Stomach (tissue), 9 donors: ENCODE data around the gene LYZL1. TPM values are rescaled to one million over a fixed set of nuclear protein-coding genes. Genes with fewer than 3 reads are reported as not detected.

Source experiments
- DNase-seq, 2 donors: peaks; one replicate each; pipeline versions ENCODE4 v3.0.0 to v3.0.0-alpha.2; 2013 to 2019
- H3K27ac ChIP-seq, 5 donors: fragments of 200-600 bp in 4 of 5; sonication (generic) in 4 of 5; one replicate each; pipeline ENCODE4 v1.5.1; 2013 to 2019; ENCODE audit warnings: mild to moderate bottlenecking in 1 of 5, moderate library complexity in 1 of 5
- H3K27me3 ChIP-seq, 3 donors: fragments of 200-600 bp; sonication (generic); one replicate each; pipeline ENCODE4 v1.5.1; 2017 to 2019; ENCODE audit warnings: mixed run types in 1 of 3
- H3K36me3 ChIP-seq, 4 donors: fragments of 200-600 bp; sonication (generic); 1 replicate in 3 of 4; 2 replicates in 1 of 4; pipeline ENCODE4 v1.5.1; 2016 to 2019
- H3K4me1 ChIP-seq, 4 donors: fragments of 200-600 bp; sonication (generic); one replicate each; pipeline ENCODE4 v1.5.1; 2016 to 2019
- H3K4me3 ChIP-seq, 4 donors: fragments of 200-600 bp; sonication (generic) in 3 of 4; one replicate each; pipeline ENCODE4 v1.5.1; 2016 to 2019; ENCODE audit warnings: mild to moderate bottlenecking in 1 of 4
- H3K9me3 ChIP-seq, 4 donors: fragments of 200-600 bp; sonication (generic); one replicate each; pipeline ENCODE4 v1.5.1; 2016 to 2019
- EP300 ChIP-seq: sonication (generic); formaldehyde crosslinking; IDR thresholded peaks from one replicate; pipeline ENCODE4 v1.6.1; 2017; ENCODE audit warnings: antibody characterized with exemption
- POLR2A ChIP-seq, 4 donors: fragments of 450-650 bp; IDR thresholded peaks; one replicate each; pipeline ENCODE4 v1.6.1; 2016; ENCODE audit warnings: antibody characterized with exemption in 4 of 4, control low read depth in 2 of 4, mild to moderate bottlenecking in 1 of 4, moderate library complexity in 1 of 4
- POLR2AphosphoS5 ChIP-seq, 3 donors: sonication (generic); formaldehyde crosslinking; IDR thresholded peaks; one replicate each; pipeline ENCODE4 v1.6.1; 2016; ENCODE audit warnings: antibody characterized with exemption in 3 of 3
- WGBS, 5 donors: extraction: QIAGEN DNeasy Blood & Tissue Kit in 3 of 5; methylation state at CpG; one replicate each; pipeline versions ENCODE4 v1.1.5 to v1.1.7; 2013 to 2018; 5-methylcytosine and 5-hydroxymethylcytosine counted together
- intact Hi-C: fragments of 100-400 bp; cut with DNase I; formaldehyde crosslinking; loops from one replicate; pipeline ENCODE4 v1.15.1; 2023; ENCODE audit warnings: low total_unique reads
- polyA plus RNA-seq, 3 donors: library from polyadenylated mRNA; stranded (reverse); fragments of 200-250 nt; gene quantifications; one replicate each; pipeline ENCODE4 v1.2.3, GENCODE V29; 2013
- total RNA-seq, 5 donors: library from RNA; depleted of rRNA; stranded (reverse); fragments of >200 nt; gene quantifications; one replicate each; pipeline versions ENCODE4 v1.1.0 to v1.2.3, GENCODE V29; 2014 to 2016
- TF ChIP-seq, protein P1 (sequence below), 7 experiments: fragments of 450-650 bp in 4 of 7; fragments of 200-600 bp in 3 of 7; sonication (generic) in 3 of 7; IDR thresholded peaks; one replicate each; pipeline ENCODE4 v1.5.1; 2016 to 2019; ENCODE audit warnings: antibody characterized with exemption in 7 of 7, control low read depth in 2 of 7, mild to moderate bottlenecking in 1 of 7
- donor health status: healthy with polysubstance abuse.
- donor health status: Bipolar disorder and iron deficiency.
- donor health status: healthy.

LYZL1 gene
- total and polyA plus RNA-seq, 8 donors = not detected

DNA sequence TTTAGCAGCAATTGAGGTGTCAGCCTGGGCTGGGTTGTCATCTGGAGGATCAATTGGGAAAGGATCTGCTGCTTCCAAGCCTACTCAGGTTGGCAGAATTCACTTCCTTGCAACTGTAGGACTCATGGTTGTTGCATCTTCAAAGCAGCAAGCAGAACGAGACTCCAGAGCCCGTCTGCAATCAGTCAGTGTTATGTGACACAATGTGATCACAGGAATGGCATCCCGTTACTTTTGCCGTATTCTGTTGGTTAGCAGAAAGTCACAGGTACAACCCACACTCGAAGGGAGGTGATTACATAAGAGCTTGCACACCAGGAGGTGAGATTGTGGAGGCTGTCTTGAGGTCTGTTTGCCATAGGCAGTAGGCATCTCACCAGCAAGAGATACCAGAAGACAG lies 15.4 kb upstream of the LYZL1 start:
- WGBS, 5 donors = 27 to 40% (median 29%) methylated on average over 5 of the region's 5 CpGs
- no peak for TF ChIP-seq POLR2A (IDR thresholded peaks at IDR 0.05)
- no peak for TF ChIP-seq EP300
- TF ChIP-seq POLR2AphosphoS5 (IDR thresholded peaks at IDR 0.05) = no peak
- TF ChIP-seq, protein P1, sequence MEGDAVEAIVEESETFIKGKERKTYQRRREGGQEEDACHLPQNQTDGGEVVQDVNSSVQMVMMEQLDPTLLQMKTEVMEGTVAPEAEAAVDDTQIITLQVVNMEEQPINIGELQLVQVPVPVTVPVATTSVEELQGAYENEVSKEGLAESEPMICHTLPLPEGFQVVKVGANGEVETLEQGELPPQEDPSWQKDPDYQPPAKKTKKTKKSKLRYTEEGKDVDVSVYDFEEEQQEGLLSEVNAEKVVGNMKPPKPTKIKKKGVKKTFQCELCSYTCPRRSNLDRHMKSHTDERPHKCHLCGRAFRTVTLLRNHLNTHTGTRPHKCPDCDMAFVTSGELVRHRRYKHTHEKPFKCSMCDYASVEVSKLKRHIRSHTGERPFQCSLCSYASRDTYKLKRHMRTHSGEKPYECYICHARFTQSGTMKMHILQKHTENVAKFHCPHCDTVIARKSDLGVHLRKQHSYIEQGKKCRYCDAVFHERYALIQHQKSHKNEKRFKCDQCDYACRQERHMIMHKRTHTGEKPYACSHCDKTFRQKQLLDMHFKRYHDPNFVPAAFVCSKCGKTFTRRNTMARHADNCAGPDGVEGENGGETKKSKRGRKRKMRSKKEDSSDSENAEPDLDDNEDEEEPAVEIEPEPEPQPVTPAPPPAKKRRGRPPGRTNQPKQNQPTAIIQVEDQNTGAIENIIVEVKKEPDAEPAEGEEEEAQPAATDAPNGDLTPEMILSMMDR (IDR thresholded peaks at IDR 0.05) = no peak
- H3K27me3 ChIP-seq = no peaks in the 10 kb centered on the region

DNA sequence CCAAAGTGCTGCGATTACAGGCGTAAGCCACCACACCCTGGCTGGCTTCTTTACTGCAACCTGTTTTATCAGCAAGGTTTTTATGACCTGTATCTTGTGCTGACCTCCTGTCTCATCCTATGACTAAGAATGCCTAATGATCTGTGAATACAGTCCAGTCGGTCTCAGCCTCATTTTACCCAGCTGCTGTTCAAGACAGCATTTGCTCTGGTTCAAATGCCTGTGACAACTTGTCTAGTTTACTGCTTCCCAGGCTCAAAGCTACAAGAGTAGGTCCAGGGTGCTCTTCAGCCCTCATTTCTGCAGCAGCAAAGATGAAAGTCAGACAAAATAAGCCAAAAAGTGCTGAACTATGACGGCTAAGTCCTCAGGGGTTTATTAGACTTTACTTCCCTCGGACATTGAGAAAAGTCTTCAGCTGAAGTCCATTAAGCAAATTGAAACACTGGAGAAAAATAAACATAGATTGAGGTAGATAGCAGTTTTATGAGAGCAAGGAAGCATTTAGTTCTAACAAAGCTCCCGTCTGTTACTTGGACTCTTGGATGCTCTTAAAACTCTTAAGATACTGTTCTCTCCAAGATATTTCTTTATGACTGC lies 12.5 kb upstream of the LYZL1 start:
- no peak for DNase-seq
- intact Hi-C loops = no loop called here
- Histone ChIP-seq H3K4me3 (no peak overlapping the region), H3K4me1 (no peaks in the 10 kb centered on the region), H3K36me3 (no peaks in the 10 kb centered on the region), H3K9me3 (no peaks in the 10 kb centered on the region), H3K27me3 (no peaks in the 10 kb centered on the region), H3K27ac (no peak overlapping the region)
- 59 to 63% (median 60%) methylated on average over 6 of the region's 6 CpGs for WGBS, 5 donors
- TF ChIP-seq, protein P1 (IDR thresholded peaks at IDR 0.05) = no peak
- TF ChIP-seq POLR2A (IDR thresholded peaks at IDR 0.05) = no peak
- no peak for TF ChIP-seq EP300
- TF ChIP-seq POLR2AphosphoS5 (IDR thresholded peaks at IDR 0.05) = no peak

More for the DNA sequence above, 15.4 kb upstream of the LYZL1 start:
- intact Hi-C loops = no loop called here
- no peak overlapping the region for H3K27ac ChIP-seq
- no peak overlapping the region for H3K4me3 ChIP-seq
- no peaks in the 10 kb centered on the region for H3K4me1 ChIP-seq
- no peaks in the 10 kb centered on the region for H3K36me3 ChIP-seq
- no peak for DNase-seq
- no peaks in the 10 kb centered on the region for H3K9me3 ChIP-seq

DNA sequence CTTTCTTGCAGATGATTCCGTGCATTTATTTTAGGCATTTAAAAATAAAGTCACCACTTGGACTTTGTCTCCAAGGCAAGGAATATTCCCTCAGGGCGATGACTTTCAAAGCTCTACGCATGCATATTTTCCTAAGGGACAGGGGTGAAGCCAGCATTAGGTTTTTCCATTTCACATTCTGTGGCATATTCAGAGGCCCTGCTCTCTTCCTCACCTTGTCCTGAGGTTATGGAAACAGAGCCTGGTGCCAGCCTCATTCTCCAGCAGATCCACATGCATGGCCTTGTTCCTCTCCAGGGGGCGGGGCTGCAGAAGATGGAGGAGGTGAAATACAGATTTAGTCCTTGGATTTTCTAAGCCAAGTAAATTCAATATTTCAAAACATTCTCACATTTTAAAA lies 11.6 kb upstream of the LYZL1 start:
- 90 to 95% (median 93%) methylated on average over 4 of the region's 4 CpGs for WGBS, 5 donors
- DNase-seq = no peak
- TF ChIP-seq, protein P1 (IDR thresholded peaks at IDR 0.05) = no peak
- TF ChIP-seq POLR2A (IDR thresholded peaks at IDR 0.05) (no peak), POLR2AphosphoS5 (IDR thresholded peaks at IDR 0.05) (no peak), EP300 (no peak)
- Histone ChIP-seq H3K4me3 (no peak overlapping the region), H3K4me1 (no peaks in the 10 kb centered on the region), H3K27ac (no peak overlapping the region), H3K36me3 (no peaks in the 10 kb centered on the region), H3K27me3 (no peaks in the 10 kb centered on the region), H3K9me3 (no peaks in the 10 kb centered on the region)
- intact Hi-C loops = no loop called here

DNA sequence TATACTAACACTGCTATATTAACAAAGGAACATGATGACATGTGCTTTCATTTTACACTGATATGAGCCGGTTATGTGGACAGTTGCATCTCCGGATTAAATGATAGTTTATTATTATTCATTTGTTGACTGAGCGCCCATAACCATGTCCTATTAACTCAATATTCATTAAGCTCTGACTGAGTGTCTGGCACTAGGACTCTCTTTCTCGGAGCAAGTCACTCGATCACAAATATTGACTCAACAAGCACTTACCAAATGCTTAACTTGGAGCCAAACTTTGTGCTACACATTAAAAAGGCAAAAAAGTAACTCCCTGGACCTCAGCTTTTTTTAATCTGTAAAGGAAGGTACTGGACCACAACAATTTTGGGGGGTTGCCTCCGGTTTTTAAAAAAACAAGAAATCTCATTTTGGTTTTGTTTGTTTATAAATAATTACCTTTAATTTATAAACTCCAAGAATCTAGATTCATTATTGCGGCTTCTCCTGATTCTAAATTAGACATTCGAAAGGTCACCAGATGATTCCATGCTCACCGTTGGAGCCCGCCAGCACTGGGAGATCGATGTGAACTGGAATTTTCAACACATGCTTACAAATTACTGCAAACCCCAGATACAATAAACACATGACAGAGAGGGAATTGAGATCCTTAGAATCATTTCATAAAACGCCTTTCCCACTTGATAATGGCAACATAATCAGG lies 8.9 kb upstream of the LYZL1 start:
- TF ChIP-seq POLR2AphosphoS5 (IDR thresholded peaks at IDR 0.05) (no peak), EP300 (no peak), POLR2A (IDR thresholded peaks at IDR 0.05) (no peak)
- TF ChIP-seq, protein P1 (IDR thresholded peaks at IDR 0.05) = no peak
- H3K4me1 ChIP-seq = no peaks in the 10 kb centered on the region
- no peak overlapping the region for H3K4me3 ChIP-seq
- no peaks in the 10 kb centered on the region for H3K36me3 ChIP-seq
- no peak for DNase-seq
- no peaks in the 10 kb centered on the region for H3K27me3 ChIP-seq
- H3K9me3 ChIP-seq = no peaks in the 10 kb centered on the region
- 56 to 65% (median 58%) methylated on average over 12 of the region's 12 CpGs for WGBS, 5 donors
- intact Hi-C loops = no loop called here
- H3K27ac ChIP-seq = no peak overlapping the region
